SK-N-SH treated with all-trans-retinoic acid at 6 μM for 48 hours (cell line): ENCODE measurements around the gene ZNF346.

Experiments used
- ARNTL ChIP-seq: fragments of 450-650 bp; formaldehyde crosslinking; IDR thresholded peaks from 2 replicates; pipeline ENCODE4 v1.5.0; 2020; ENCODE audit warnings: low read depth, mild to moderate bottlenecking, moderate library complexity, borderline replicate concordance
- ZFP3 ChIP-seq: fragments of 250-450 bp; sonication (Bioruptor Pico); IDR thresholded peaks from 2 replicates; pipeline ENCODE4 v1.5.0; 2020; ENCODE audit warnings: mild to moderate bottlenecking, moderate library complexity
- ZNF565 ChIP-seq: fragments of 450-650 bp; formaldehyde crosslinking; conservative IDR thresholded peaks from 2 replicates; pipeline ENCODE4 v1.5.0; 2020; ENCODE audit warnings: low read depth, mild to moderate bottlenecking, moderate library complexity
- TF ChIP-seq, protein P1 (sequence below): fragments of 250-450 bp; sonication (Bioruptor Pico); IDR thresholded peaks from 2 replicates; pipeline ENCODE4 v1.5.1; 2021; ENCODE audit warnings: mild to moderate bottlenecking, moderate library complexity
- TF ChIP-seq, protein P2 (sequence below): fragments of 250-450 bp; sonication (Bioruptor Pico); IDR thresholded peaks from 2 replicates; pipeline ENCODE4 v1.5.0; 2020; ENCODE audit warnings: mild to moderate bottlenecking, moderate library complexity

DNA sequence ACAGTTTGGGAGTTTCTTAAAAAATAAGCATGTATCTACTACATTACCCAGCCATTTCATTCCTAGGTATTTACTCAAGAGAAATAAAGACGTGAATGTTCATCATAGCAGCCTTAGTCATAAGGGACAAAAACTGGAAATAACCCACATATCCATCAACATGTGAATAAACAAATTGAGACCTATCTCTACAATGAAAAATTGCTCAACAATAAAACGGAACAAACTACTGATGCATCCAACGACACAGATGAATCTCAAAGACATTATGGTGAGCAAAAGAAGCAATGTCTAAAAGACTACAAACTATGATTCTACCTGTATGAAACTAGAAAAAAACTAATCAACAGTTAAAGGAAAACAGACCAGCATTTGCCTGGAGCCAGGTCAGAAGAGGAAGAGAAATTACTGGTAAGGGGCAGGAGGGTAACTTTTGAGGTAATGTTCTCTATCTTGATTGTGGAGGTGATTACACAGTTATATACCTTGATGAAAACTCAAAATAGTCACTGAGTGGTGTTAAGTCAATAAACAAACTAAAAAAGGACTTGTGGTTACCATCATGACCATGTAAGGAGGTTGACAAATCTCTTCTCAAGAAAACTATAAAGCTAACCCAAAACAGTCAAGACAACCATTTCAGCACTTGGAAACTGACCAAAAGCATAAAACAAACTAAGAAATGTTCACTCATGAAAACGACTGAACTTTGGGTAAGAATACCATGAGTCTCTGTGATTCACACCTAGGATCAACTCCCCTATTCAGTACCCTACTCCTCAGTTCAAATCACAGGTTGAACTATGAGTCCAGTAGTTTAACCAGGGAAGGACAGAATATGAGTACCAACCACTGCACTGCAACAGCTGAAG is 26.4 kb upstream of the ZNF346 start:
- TF ChIP-seq ZNF565 (CRISPR knock-in tag): no peak
- TF ChIP-seq, protein P1, sequence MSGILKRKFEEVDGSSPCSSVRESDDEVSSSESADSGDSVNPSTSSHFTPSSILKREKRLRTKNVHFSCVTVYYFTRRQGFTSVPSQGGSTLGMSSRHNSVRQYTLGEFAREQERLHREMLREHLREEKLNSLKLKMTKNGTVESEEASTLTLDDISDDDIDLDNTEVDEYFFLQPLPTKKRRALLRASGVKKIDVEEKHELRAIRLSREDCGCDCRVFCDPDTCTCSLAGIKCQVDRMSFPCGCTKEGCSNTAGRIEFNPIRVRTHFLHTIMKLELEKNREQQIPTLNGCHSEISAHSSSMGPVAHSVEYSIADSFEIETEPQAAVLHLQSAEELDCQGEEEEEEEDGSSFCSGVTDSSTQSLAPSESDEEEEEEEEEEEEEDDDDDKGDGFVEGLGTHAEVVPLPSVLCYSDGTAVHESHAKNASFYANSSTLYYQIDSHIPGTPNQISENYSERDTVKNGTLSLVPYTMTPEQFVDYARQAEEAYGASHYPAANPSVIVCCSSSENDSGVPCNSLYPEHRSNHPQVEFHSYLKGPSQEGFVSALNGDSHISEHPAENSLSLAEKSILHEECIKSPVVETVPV (CRISPR knock-in tag): no peak
- TF ChIP-seq, protein P2, sequence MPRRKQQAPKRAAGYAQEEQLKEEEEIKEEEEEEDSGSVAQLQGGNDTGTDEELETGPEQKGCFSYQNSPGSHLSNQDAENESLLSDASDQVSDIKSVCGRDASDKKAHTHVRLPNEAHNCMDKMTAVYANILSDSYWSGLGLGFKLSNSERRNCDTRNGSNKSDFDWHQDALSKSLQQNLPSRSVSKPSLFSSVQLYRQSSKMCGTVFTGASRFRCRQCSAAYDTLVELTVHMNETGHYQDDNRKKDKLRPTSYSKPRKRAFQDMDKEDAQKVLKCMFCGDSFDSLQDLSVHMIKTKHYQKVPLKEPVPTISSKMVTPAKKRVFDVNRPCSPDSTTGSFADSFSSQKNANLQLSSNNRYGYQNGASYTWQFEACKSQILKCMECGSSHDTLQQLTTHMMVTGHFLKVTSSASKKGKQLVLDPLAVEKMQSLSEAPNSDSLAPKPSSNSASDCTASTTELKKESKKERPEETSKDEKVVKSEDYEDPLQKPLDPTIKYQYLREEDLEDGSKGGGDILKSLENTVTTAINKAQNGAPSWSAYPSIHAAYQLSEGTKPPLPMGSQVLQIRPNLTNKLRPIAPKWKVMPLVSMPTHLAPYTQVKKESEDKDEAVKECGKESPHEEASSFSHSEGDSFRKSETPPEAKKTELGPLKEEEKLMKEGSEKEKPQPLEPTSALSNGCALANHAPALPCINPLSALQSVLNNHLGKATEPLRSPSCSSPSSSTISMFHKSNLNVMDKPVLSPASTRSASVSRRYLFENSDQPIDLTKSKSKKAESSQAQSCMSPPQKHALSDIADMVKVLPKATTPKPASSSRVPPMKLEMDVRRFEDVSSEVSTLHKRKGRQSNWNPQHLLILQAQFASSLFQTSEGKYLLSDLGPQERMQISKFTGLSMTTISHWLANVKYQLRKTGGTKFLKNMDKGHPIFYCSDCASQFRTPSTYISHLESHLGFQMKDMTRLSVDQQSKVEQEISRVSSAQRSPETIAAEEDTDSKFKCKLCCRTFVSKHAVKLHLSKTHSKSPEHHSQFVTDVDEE (CRISPR knock-in tag): no peak
- TF ChIP-seq ARNTL (CRISPR knock-in tag): no peak
- no peak for TF ChIP-seq ZFP3 (CRISPR knock-in tag)
